Hematopoietic multipotent progenitor cell treated with erythropoietin and hydrocortisone succinate and interleukin-3 and kit ligand, for 17 days (in vitro differentiated cells): Measurements from ENCODE around the gene INF2.
A peak's percentile ranks its signal among the peaks of the same experiment; 100 is the strongest.
"Not testable (repeated sequence)": the region's sequence is repeated elsewhere in the genome, so short reads cannot be mapped to it uniquely, and the experiment has no call there.

Source experiments
- DNase-seq: peaks from one replicate; pipeline ENCODE4 v3.0.0-alpha.2; 2015; ENCODE audit warnings: low spot score

The INF2 gene

GRCh38 chr14:104721505-104722431, 32.4 kb downstream of the INF2 start:
- DNase-seq = no peak

GRCh38 chr14:104722938-104723650, 33.7 kb downstream of the INF2 start:
- no peak for DNase-seq

GRCh38 chr14:104723651-104724406, 34.4 kb downstream of the INF2 start, which contains the start of gene ADSS1:
Gene ADSS1, plus strand, starts transcription at chr14:104724229. Its CDS starts 42 bp downstream, at chr14:104724271.
- DNase-seq = peak; percentile 75

GRCh38 chr14:104724407-104724980, 35.1 kb downstream of the INF2 start:
- DNase-seq = no peak

GRCh38 chr14:104724981-104725771, 35.8 kb downstream of the INF2 start:
- DNase-seq = no peak

GRCh38 chr14:104725772-104726548, 36.5 kb downstream of the INF2 start:
- DNase-seq = no peak

- DNase-seq = no peak
These were observed 37.4 kb downstream of the INF2 start for GRCh38 chr14:104726600-104727451.

- no peak for DNase-seq
These were observed 39.2 kb downstream of the INF2 start for GRCh38 chr14:104728631-104729030.

- not testable (repeated sequence) for DNase-seq
These were observed 39.9 kb downstream of the INF2 start for GRCh38 chr14:104729176-104729834.

GRCh38 chr14:104729835-104730181, 40.4 kb downstream of the INF2 start:
- no peak for DNase-seq

GRCh38 chr14:104730487-104730886, 41.1 kb downstream of the INF2 start:
- no peak for DNase-seq

GRCh38 chr14:104731320-104732294, 42.2 kb downstream of the INF2 start:
- DNase-seq = peak; percentile 34

GRCh38 chr14:104732355-104732804, 43.0 kb downstream of the INF2 start:
- DNase-seq = peak; percentile 96

- peak; percentile 71 for DNase-seq
These were observed 43.7 kb downstream of the INF2 start for GRCh38 chr14:104732931-104733681.

- DNase-seq = peak; percentile 22
These were observed 44.7 kb downstream of the INF2 start for GRCh38 chr14:104734051-104734587.

GRCh38 chr14:104734601-104734990, 45.2 kb downstream of the INF2 start:
- DNase-seq = no peak
